ENCODE measurements around the gene TWIST2.

DNA sequence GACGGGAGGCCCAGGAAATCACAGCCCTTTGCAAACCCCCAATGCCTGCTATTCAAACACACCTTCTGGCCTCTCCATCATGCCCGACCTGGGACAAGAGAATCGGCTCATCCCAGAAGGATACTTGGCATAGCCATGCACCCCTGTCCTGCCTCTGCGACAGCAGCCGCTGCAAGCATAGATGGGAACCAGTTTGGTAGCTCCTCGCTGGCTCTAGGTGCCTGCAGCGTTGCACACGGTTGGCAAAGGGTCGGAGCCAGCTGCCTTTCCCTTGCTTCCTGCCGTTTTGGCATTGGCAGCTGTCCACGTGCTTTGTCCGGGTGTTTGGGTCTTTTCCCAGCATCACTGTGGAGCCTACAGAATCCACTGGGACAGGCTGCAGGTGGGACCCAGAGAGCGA, 76.9 kb downstream of the TWIST2 start:
- TF ChIP-seq, protein P1, sequence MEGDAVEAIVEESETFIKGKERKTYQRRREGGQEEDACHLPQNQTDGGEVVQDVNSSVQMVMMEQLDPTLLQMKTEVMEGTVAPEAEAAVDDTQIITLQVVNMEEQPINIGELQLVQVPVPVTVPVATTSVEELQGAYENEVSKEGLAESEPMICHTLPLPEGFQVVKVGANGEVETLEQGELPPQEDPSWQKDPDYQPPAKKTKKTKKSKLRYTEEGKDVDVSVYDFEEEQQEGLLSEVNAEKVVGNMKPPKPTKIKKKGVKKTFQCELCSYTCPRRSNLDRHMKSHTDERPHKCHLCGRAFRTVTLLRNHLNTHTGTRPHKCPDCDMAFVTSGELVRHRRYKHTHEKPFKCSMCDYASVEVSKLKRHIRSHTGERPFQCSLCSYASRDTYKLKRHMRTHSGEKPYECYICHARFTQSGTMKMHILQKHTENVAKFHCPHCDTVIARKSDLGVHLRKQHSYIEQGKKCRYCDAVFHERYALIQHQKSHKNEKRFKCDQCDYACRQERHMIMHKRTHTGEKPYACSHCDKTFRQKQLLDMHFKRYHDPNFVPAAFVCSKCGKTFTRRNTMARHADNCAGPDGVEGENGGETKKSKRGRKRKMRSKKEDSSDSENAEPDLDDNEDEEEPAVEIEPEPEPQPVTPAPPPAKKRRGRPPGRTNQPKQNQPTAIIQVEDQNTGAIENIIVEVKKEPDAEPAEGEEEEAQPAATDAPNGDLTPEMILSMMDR (IDR thresholded peaks at IDR 0.05), result no peak
- TF ChIP-seq POLR2AphosphoS5 (IDR thresholded peaks at IDR 0.05), result no peak
